GM18526 (cell line): ENCODE measurements around the gene TUSC7.

Experiments used
- POLR2A ChIP-seq: IDR thresholded peaks from 3 replicates; pipeline ENCODE4 v1.6.1; 2011; ENCODE audit not compliant: insufficient read length; ENCODE audit errors: extremely low read depth

TUSC7 gene

DNA sequence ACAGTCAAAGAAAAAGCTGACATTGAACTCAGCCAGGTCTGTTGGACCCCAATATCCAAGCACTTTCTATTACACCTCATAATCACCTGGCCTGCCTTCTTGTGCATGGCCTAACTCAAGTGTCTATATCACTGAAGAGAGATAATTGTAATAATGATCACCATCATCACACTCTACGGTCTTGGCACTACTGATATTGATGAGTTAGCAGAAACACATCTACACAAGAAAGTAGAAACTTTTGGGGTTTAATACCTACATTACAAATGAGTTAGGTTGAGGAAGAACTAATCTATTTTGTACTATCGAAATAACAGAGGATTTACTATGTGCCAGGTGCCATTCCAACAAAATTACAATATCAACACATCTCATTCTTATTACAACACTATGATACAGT lies 30.7 kb downstream of the TUSC7 start:
- no peak for TF ChIP-seq POLR2A

DNA sequence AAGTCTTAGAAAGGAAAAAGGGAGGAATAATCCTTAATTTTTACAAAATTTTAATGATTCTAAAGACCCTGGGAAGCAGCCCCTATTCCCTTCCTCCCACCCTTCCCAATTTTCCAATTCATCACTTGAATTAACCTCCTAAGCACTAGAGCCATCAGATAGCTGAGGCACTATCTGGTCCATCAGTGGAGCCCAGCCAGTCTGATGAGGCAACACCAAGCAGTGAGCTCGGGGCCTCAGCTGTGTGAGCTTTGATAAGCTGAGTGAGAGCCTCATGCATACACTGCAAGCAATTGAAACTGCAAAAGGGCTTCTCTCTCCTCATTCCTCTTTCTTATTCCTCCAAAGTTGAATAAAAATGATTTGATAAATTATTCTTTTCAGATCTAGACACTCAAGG lies 31.9 kb downstream of the TUSC7 start:
- no peak for TF ChIP-seq POLR2A

GRCh38 chr3:116743062-116743461 lies 33.5 kb downstream of the TUSC7 start:
- TF ChIP-seq POLR2A: no peak

DNA sequence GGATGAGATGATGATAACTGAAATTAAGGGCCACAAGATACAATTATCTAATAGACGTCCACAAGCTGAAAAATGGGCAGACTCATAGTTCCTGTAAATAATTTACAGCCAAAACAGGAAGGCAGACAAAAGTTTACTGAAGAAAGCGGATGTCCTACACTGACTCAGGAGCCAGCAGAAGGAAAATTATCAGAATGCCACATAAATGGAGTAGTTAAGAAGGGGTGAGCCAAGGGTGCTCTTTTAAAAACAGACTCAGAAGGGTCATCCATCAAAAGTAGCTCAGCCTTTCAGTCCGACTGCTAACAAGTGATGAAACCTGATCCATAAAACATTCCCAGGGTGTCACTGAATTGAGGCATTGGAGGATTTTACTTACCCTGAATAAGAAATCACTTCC lies 39.8 kb downstream of the TUSC7 start:
- TF ChIP-seq POLR2A: no peak

- TF ChIP-seq POLR2A: no peak
Observed at GRCh38 chr3:116757315-116757714, 47.7 kb downstream of the TUSC7 start.

GRCh38 chr3:116759316-116759715 lies 49.7 kb downstream of the TUSC7 start:
- TF ChIP-seq POLR2A: no peak
